SK-N-SH treated with all-trans-retinoic acid at 6 μM for 48 hours (cell line): Measurements from ENCODE around the gene B4GALT1.

ENCODE experiments used
- SNAI2 ChIP-seq: fragments of 250-450 bp; sonication (Bioruptor Pico); IDR thresholded peaks from 2 replicates; pipeline ENCODE4 v1.5.0; 2020; ENCODE audit warnings: mild to moderate bottlenecking, moderate library complexity
- TSHZ2 ChIP-seq: fragments of 250-450 bp; sonication (Bioruptor Pico); IDR thresholded peaks from 2 replicates; pipeline ENCODE4 v1.5.0; 2020; ENCODE audit warnings: mild to moderate bottlenecking, moderate library complexity

- TF ChIP-seq TSHZ2 (CRISPR knock-in tag) (no peak), SNAI2 (no peak)
Measured at GRCh38 chr9:33065157-33066076, 101.7 kb downstream of the B4GALT1 start.
